GM21529 (cell line): ENCODE measurements around the gene TOP2A.

Experiments
- ATAC-seq: cut with Tn5 transposase; IDR thresholded peaks from one replicate; pipeline ENCODE4 v1.9.1; 2021; ENCODE audit not compliant: unreplicated experiment

TOP2A gene

GRCh38 chr17:40453881-40454612 lies 36.4 kb upstream of the TOP2A start:
- ATAC-seq: no peak

GRCh38 chr17:40452921-40453378 lies 35.3 kb upstream of the TOP2A start:
- ATAC-seq: no peak

GRCh38 chr17:40452216-40452787 lies 34.6 kb upstream of the TOP2A start:
- ATAC-seq: no peak

GRCh38 chr17:40451420-40451819 lies 33.7 kb upstream of the TOP2A start:
- ATAC-seq: no peak

- no peak for ATAC-seq
Observed at GRCh38 chr17:40450175-40450574, 32.5 kb upstream of the TOP2A start.

- ATAC-seq: no peak
Observed at GRCh38 chr17:40448639-40449261, 31.1 kb upstream of the TOP2A start.

GRCh38 chr17:40448213-40448638 lies 30.5 kb upstream of the TOP2A start:
- ATAC-seq: no peak

GRCh38 chr17:40447806-40448205 lies 30.1 kb upstream of the TOP2A start:
- no peak for ATAC-seq

- no peak for ATAC-seq
Observed at GRCh38 chr17:40447148-40447644, 29.5 kb upstream of the TOP2A start.

GRCh38 chr17:40445751-40446468 lies 28.2 kb upstream of the TOP2A start:
- ATAC-seq: no peak

- ATAC-seq: no peak
Observed at GRCh38 chr17:40443988-40444899, 26.5 kb upstream of the TOP2A start.

GRCh38 chr17:40443196-40443987 lies 25.7 kb upstream of the TOP2A start, which contains the start of gene IGFBP4:
IGFBP4 (plus strand) TSS chr17:40443450; CDS start chr17:40443736, 286 bp downstream.
- no peak for ATAC-seq

GRCh38 chr17:40442392-40443195 lies 24.9 kb upstream of the TOP2A start:
- ATAC-seq: no peak

- ATAC-seq: no peak
Observed at GRCh38 chr17:40440166-40440565, 22.5 kb upstream of the TOP2A start.

GRCh38 chr17:40437095-40437732 lies 19.5 kb upstream of the TOP2A start:
- ATAC-seq: no peak

GRCh38 chr17:40436636-40437035 lies 18.9 kb upstream of the TOP2A start:
- no peak for ATAC-seq

GRCh38 chr17:40433551-40434415 lies 16.1 kb upstream of the TOP2A start:
- no peak for ATAC-seq
